ENCODE results near the gene CRPPA. TPM values are rescaled to one million over a fixed set of nuclear protein-coding genes. Genes with fewer than 3 reads are reported as not detected.

The CRPPA gene
- polyA plus RNA-seq, 4 donors, result 4.1 to 5.9 (median 5.3) TPM

DNA sequence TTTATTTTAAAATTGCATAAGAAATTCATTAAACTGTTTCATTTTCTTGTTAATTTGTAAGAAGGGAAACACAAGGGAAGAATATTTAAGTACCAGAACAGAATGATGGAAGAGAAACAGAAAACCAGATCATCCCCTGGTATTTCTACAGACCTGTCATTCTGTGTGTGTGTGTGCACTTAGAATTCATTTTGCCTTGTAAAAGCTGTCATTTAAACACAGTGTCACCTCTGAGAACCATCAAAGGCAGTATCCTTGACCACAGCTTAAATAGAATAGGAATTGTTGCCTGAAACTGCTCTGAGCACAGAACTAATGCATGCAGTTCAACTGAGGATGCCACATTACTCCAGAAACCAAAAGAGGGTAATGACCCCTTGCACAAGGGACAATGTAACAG, 6.8 kb upstream of the CRPPA start:
- DNase-seq (ENCODE audit: low read depth in 4 of 4, low spot score in 3 of 4), result no peak

DNA sequence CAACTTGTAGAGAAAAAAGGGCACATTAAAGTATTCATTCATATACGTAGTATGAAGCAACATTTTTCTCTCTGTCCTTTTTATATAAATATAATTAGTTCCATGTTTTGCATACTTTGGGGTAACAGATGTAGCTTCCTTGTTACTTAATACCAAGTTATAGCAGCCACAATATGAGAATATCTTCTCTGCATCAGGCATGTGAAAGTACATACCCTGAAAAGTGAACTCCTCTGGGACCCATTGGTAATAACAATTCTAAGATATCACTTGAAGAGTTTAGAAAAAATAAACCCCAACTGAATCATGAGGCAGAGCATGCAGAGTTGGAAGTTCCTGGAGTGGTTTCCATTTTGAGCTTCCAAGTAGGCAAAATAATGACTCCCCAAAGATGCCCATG, 2.4 kb upstream of the CRPPA start:
- no peak for DNase-seq (ENCODE audit: low read depth in 4 of 4, low spot score in 3 of 4)

DNA sequence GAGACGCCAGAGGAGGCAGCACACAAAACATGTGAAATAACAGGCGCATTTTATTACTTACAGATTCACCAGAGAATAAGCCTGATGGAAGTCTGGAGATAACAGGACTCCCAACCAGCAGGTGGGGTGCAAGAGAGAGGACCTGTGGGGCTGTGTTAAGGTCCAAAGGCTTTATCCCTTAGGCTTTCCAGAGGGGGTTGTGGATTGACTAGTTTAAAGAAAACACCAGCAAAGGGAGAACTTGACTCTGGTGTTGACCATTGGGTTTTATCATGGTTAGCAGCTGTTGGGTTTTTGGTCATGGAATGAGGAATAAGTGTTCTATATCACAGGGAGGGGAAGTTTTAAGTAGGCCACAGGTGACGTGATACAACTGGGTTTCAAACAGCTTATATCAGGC, 1.6 kb upstream of the CRPPA start:
- no peak for DNase-seq (ENCODE audit: low read depth in 4 of 4, low spot score in 3 of 4)

GRCh38 chr7:16422103-16422435, 731 bp upstream of the CRPPA start:
- DNase-seq (ENCODE audit: low read depth in 4 of 4, low spot score in 3 of 4), result no peak

GRCh38 chr7:16420649-16421332, 547 bp downstream of the CRPPA start:
- DNase-seq (ENCODE audit: low read depth in 4 of 4, low spot score in 3 of 4), result peak; percentile 83 to 88 (median 84)

DNA sequence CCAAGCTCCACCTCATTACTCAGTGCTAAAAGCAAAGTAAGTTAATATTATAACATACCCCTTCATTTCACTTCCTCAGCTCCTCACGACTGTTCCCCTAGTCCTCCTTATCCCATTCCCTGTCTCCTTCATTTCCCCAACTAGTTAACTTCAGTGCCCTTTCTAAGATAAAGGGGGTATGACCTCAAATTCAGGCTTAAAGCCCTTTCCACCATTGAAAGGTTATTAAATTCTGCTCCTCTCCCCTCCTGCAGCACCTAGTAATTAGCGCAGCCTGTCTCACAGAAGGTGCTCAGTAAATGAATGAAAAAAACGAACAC, 1.0 kb downstream of the CRPPA start:
- no peak for DNase-seq (ENCODE audit: low read depth in 4 of 4, low spot score in 3 of 4)

DNA sequence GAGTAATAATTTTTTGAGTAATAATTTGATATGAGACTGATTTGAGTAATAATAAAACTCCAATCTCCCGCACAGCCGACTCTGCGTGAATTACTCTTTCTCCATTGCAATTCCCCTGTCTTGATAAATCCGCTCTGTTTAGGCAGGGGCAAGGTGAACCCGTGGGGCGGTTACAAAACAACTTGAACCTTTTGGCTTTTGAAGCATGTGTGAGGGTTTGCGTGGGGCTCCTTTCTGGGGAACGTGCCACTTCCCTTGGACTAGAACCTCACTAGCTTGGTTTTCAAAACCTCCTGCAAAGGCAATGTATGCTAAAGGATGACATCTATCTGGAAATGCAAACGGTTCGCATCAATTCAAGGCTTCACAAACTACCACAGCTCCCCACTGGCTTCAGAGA, 1.5 kb downstream of the CRPPA start:
- no peak for DNase-seq (ENCODE audit: low read depth in 4 of 4, low spot score in 3 of 4)

DNA sequence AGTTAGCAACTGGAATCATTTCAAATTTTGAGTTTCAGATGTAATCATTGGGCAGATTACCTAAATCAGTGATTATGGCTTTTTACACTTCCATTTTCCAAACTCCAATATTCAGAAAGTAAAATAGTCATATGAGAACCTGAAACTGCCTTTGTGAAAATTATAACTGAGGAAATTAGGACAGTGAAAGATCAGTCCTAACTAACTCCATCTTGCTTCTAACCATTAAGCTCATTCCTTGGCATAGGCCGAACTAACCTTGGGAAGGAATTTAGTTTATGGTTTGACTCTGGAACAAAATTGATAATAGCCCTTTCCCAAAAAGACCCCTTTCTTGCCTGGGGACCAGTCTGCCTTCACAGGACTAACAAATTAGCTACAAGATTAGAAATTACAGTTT, 2.2 kb downstream of the CRPPA start:
- DNase-seq (ENCODE audit: low read depth in 4 of 4, low spot score in 3 of 4), result no peak

DNA sequence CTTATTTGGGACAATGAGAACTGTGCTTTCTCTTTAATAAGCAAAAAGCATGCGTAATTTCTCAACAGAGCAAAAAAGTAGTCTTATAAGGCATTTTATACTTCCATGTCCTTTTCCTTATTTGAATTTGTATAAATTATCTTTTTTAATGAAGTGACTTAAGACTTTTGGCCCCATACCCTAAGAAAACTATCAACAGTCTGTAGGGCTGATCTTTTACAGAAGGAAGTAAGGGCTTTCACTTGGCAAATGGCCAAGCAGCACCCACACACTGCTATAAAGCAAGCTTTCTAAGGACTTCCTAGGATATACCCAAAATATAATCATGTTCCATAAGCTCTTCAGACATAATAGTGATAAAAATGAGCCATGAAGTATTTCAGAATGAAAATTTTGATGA, 3.4 kb downstream of the CRPPA start:
- no peak for DNase-seq (ENCODE audit: low read depth in 4 of 4, low spot score in 3 of 4)

GRCh38 chr7:16416289-16417282, 4.8 kb downstream of the CRPPA start:
- DNase-seq (ENCODE audit: low read depth in 4 of 4, low spot score in 3 of 4), result no peak

GRCh38 chr7:16412274-16413254, 8.8 kb downstream of the CRPPA start:
- DNase-seq (ENCODE audit: low read depth in 4 of 4, low spot score in 3 of 4), result no peak

GRCh38 chr7:16411391-16411790, 9.9 kb downstream of the CRPPA start:
- DNase-seq (ENCODE audit: low read depth in 4 of 4, low spot score in 3 of 4), result no peak

DNA sequence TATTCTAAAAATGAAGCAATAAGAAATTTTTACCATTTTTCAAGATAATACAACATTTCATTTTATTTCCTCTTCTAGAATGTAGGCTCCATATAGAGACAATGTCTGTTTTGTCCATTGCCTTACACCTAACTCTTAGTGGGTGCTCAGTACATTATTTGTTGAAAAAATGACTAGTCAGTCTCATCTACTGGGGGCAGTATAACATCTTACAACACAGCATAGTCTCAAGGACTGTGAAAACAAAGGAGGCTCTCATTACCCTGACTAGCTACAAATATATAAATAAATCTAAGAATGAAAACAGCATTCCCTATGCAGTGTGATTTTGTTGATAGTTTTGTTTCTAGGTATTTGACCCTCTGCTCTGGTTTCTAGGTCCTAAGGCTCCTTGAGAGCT, 11.6 kb downstream of the CRPPA start:
- no peak for DNase-seq (ENCODE audit: low read depth in 4 of 4, low spot score in 3 of 4)

DNA sequence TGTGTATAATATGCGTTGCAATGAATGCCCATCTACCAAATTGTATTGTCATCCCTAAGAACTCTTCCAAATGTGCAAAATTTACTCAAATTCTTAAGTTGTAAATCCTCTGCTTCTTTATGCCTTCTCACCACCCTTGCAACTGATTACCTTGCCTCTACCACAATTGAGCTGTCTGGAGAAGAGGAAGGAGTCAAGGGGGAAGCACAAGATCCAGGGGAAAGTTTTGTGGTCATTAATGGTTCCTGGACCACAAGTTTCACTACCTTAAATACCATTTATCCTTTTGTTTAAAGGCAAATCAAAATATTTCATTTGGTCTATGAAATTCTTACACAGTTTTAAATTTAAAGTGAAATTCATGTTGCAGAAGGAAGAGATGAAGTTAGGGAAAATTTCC, 16.7 kb downstream of the CRPPA start:
- no peak for DNase-seq (ENCODE audit: low read depth in 4 of 4, low spot score in 3 of 4)

DNA sequence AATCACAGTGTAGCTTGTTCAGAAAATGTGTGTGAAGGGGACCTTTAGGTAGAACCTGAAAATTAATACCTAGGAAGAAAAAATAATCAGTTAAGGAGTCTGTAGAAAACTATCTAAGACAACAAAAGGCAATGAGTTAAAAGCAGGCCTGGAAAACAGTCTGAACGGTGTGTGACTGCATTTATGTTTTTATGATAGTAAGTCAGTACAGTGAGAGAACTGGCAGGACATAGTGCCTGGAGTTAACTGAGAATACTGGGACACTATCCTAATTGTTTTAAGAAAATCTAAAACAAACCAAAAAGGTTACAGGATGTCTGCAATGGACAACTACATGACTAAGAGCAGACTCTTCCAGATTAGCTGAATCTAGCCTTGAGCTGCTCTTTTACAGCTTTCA, 17.9 kb downstream of the CRPPA start:
- DNase-seq (ENCODE audit: low read depth in 4 of 4, low spot score in 3 of 4), result no peak

DNA sequence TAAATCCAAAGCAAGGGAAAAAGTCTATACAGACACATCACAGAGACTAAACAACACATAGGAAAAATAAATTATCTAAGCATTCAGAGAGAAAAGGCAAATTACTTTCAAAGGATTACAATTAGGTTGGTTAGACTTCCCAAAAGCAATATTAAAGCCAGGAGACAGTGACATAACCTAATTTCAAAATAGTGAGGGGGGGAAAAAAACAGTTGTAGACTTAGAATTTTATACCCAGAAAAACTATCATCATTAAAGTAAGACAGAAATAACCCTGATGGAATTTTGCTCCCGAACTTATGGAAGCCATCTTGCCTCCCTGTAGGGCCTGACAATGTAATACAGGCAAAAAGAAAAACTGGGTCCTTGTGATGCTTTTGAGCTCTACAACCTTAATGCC, 18.4 kb downstream of the CRPPA start:
- DNase-seq (ENCODE audit: low read depth in 4 of 4, low spot score in 3 of 4), result no peak

GRCh38 chr7:16402091-16402490, 19.2 kb downstream of the CRPPA start:
- DNase-seq (ENCODE audit: low read depth in 4 of 4, low spot score in 3 of 4), result no peak

- no peak for DNase-seq (ENCODE audit: low read depth in 4 of 4, low spot score in 3 of 4)
These were observed 20.5 kb downstream of the CRPPA start for GRCh38 chr7:16400893-16401275.

- DNase-seq (ENCODE audit: low read depth in 4 of 4, low spot score in 3 of 4), result no peak
These were observed 21.1 kb downstream of the CRPPA start for GRCh38 chr7:16399916-16400892.

- DNase-seq (ENCODE audit: low read depth in 4 of 4, low spot score in 3 of 4), result no peak
These were observed 22.0 kb downstream of the CRPPA start for GRCh38 chr7:16399265-16399831.

Data from right renal pelvis (tissue), 4 donors.